ENCODE measurements around the gene NCOA5.

GRCh38 chr20:46028110-46028509 lies 61.7 kb downstream of the NCOA5 start:
- TF ChIP-seq MTA3 (IDR thresholded peaks at IDR 0.05; ENCODE audit: borderline replicate concordance, low read length) (no peak), MXI1 (IDR thresholded peaks at IDR 0.05; ENCODE audit: low read depth, low read length) (no peak), EZH2 (IDR thresholded peaks at IDR 0.05; ENCODE audit: borderline replicate concordance, control insufficient read depth, low read depth, low read length) (no peak), SRF (IDR thresholded peaks at IDR 0.05; ENCODE audit: low read depth in 2 of 2, low read length in 2 of 2) (no peak)
- TF ChIP-seq, protein P1, sequence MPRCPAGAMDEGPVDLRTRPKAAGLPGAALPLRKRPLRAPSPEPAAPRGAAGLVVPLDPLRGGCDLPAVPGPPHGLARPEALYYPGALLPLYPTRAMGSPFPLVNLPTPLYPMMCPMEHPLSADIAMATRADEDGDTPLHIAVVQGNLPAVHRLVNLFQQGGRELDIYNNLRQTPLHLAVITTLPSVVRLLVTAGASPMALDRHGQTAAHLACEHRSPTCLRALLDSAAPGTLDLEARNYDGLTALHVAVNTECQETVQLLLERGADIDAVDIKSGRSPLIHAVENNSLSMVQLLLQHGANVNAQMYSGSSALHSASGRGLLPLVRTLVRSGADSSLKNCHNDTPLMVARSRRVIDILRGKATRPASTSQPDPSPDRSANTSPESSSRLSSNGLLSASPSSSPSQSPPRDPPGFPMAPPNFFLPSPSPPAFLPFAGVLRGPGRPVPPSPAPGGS (IDR thresholded peaks at IDR 0.05; ENCODE audit: borderline replicate concordance, insufficient read depth, low read depth, low read length, poor library complexity, severe bottlenecking), result no peak
- TF ChIP-seq, protein P2, sequence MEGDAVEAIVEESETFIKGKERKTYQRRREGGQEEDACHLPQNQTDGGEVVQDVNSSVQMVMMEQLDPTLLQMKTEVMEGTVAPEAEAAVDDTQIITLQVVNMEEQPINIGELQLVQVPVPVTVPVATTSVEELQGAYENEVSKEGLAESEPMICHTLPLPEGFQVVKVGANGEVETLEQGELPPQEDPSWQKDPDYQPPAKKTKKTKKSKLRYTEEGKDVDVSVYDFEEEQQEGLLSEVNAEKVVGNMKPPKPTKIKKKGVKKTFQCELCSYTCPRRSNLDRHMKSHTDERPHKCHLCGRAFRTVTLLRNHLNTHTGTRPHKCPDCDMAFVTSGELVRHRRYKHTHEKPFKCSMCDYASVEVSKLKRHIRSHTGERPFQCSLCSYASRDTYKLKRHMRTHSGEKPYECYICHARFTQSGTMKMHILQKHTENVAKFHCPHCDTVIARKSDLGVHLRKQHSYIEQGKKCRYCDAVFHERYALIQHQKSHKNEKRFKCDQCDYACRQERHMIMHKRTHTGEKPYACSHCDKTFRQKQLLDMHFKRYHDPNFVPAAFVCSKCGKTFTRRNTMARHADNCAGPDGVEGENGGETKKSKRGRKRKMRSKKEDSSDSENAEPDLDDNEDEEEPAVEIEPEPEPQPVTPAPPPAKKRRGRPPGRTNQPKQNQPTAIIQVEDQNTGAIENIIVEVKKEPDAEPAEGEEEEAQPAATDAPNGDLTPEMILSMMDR (IDR thresholded peaks at IDR 0.05 in 2 of 3, conservative IDR thresholded peaks at IDR 0.05 in 1 of 3; ENCODE audit: control insufficient read depth in 2 of 3, extremely low read depth in 1 of 3, insufficient read depth in 1 of 3, low read depth in 3 of 3, low read length in 3 of 3), result no peak
- TF ChIP-seq, protein P3, sequence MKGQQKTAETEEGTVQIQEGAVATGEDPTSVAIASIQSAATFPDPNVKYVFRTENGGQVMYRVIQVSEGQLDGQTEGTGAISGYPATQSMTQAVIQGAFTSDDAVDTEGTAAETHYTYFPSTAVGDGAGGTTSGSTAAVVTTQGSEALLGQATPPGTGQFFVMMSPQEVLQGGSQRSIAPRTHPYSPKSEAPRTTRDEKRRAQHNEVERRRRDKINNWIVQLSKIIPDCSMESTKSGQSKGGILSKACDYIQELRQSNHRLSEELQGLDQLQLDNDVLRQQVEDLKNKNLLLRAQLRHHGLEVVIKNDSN (IDR thresholded peaks at IDR 0.05; ENCODE audit: borderline replicate concordance, extremely low read length, insufficient read depth, low read depth, low read length), result no peak

Data from GM12878 (cell line).